ENCODE data around the gene CDK3. TPM values are rescaled to one million over a fixed set of nuclear protein-coding genes. Genes with fewer than 3 reads are reported as not detected.
"Not testable (repeated sequence)": the region's sequence is repeated elsewhere in the genome, so short reads cannot be mapped to it uniquely, and the experiment has no call there.

Gene CDK3
- total and polyA plus RNA-seq, 4 donors, result 3.5 to 24.0 (median 5.5) TPM

GRCh38 chr17:76038050-76038449, 37.4 kb downstream of the CDK3 start:
- no peaks in the 10 kb centered on the region for H3K9me3 ChIP-seq (ENCODE audit: control insufficient read depth, low read length)
- H3K36me3 ChIP-seq (ENCODE audit: control insufficient read depth in 1 of 2, insufficient read depth in 2 of 2, low read length in 1 of 2), result peaks cover 0 to 14% of the 10 kb centered on the region in 2 donors
- intact Hi-C loops (cut with DNase I), result no loop called here
- H3K4me3 ChIP-seq (ENCODE audit: low read length in 2 of 2), result no peak overlapping the region
- no peaks in the 10 kb centered on the region for H3K4me1 ChIP-seq (ENCODE audit: control insufficient read depth in 1 of 2, insufficient read depth in 2 of 2, low read length in 2 of 2)
- no peak overlapping the region for H3K27ac ChIP-seq (ENCODE audit: low read depth in 1 of 2, low read length in 2 of 2)
- DNase-seq (no peak), ATAC-seq (ENCODE audit: low FRiP score) (no peak)
- H3K27me3 ChIP-seq (ENCODE audit: control insufficient read depth in 1 of 2, insufficient read depth in 2 of 2, low read length in 1 of 2), result no peaks in the 10 kb centered on the region
- WGBS, 2 donors, result 69 to 75% methylated on average over 3 of the region's 3 CpGs

- DNase-seq (no peak), ATAC-seq (ENCODE audit: low FRiP score) (no peak)
- H3K27me3 ChIP-seq (ENCODE audit: control insufficient read depth in 1 of 2, insufficient read depth in 2 of 2, low read length in 1 of 2), result no peaks in the 10 kb centered on the region
- H3K4me1 ChIP-seq (ENCODE audit: control insufficient read depth in 1 of 2, insufficient read depth in 2 of 2, low read length in 2 of 2), result no peaks in the 10 kb centered on the region
- H3K9me3 ChIP-seq (ENCODE audit: control insufficient read depth, low read length), result no peaks in the 10 kb centered on the region
- WGBS, 2 donors, result 57 to 59% methylated on average over 6 of the region's 6 CpGs
- H3K27ac ChIP-seq (ENCODE audit: low read depth in 1 of 2, low read length in 2 of 2), result no peak overlapping the region
- no peak overlapping the region for H3K4me3 ChIP-seq (ENCODE audit: low read length in 2 of 2)
- peaks cover 4 to 21% of the 10 kb centered on the region in 2 donors for H3K36me3 ChIP-seq (ENCODE audit: control insufficient read depth in 1 of 2, insufficient read depth in 2 of 2, low read length in 1 of 2)
- intact Hi-C loops (cut with DNase I), result no loop called here
Observed at GRCh38 chr17:76039121-76039520, 38.5 kb downstream of the CDK3 start.

- H3K36me3 ChIP-seq (ENCODE audit: control insufficient read depth in 1 of 2, insufficient read depth in 2 of 2, low read length in 1 of 2), result peaks cover 9 to 24% of the 10 kb centered on the region in 2 donors
- intact Hi-C loops (cut with DNase I), result no loop called here
- no peaks in the 10 kb centered on the region for H3K27me3 ChIP-seq (ENCODE audit: control insufficient read depth in 1 of 2, insufficient read depth in 2 of 2, low read length in 1 of 2)
- DNase-seq (no peak), ATAC-seq (ENCODE audit: low FRiP score) (no peak)
- 72 to 75% methylated on average over 6 of the region's 6 CpGs for WGBS, 2 donors
- H3K4me3 ChIP-seq (ENCODE audit: low read length in 2 of 2), result no peak overlapping the region
- H3K4me1 ChIP-seq (ENCODE audit: control insufficient read depth in 1 of 2, insufficient read depth in 2 of 2, low read length in 2 of 2), result no peaks in the 10 kb centered on the region
- no peaks in the 10 kb centered on the region for H3K9me3 ChIP-seq (ENCODE audit: control insufficient read depth, low read length)
- H3K27ac ChIP-seq (ENCODE audit: low read depth in 1 of 2, low read length in 2 of 2), result no peak overlapping the region
Observed at GRCh38 chr17:76040376-76040775, 39.7 kb downstream of the CDK3 start.

- intact Hi-C loops (cut with DNase I); H3K27ac ChIP-seq (ENCODE audit: low read depth in 1 of 2, low read length in 2 of 2); H3K9me3 ChIP-seq (ENCODE audit: control insufficient read depth, low read length); ATAC-seq (ENCODE audit: low FRiP score); DNase-seq; H3K4me3 ChIP-seq (ENCODE audit: low read length in 2 of 2); H3K27me3 ChIP-seq (ENCODE audit: control insufficient read depth in 1 of 2, insufficient read depth in 2 of 2, low read length in 1 of 2); H3K4me1 ChIP-seq (ENCODE audit: control insufficient read depth in 1 of 2, insufficient read depth in 2 of 2, low read length in 2 of 2): not testable (repeated sequence)
- 95 to 98% methylated on average over 3 of the region's 3 CpGs for WGBS, 2 donors
- peaks cover 10 to 28% of the 10 kb centered on the region in 2 donors for H3K36me3 ChIP-seq (ENCODE audit: control insufficient read depth in 1 of 2, insufficient read depth in 2 of 2, low read length in 1 of 2)
Observed at GRCh38 chr17:76042868-76043267, 42.2 kb downstream of the CDK3 start.

GRCh38 chr17:76044475-76045007, 43.9 kb downstream of the CDK3 start:
- ATAC-seq (ENCODE audit: low FRiP score); H3K27ac ChIP-seq (ENCODE audit: low read depth in 1 of 2, low read length in 2 of 2); DNase-seq; H3K4me1 ChIP-seq (ENCODE audit: control insufficient read depth in 1 of 2, insufficient read depth in 2 of 2, low read length in 2 of 2); intact Hi-C loops (cut with DNase I); H3K27me3 ChIP-seq (ENCODE audit: control insufficient read depth in 1 of 2, insufficient read depth in 2 of 2, low read length in 1 of 2); H3K4me3 ChIP-seq (ENCODE audit: low read length in 2 of 2); H3K9me3 ChIP-seq (ENCODE audit: control insufficient read depth, low read length): not testable (repeated sequence)
- 71% methylated on average over 11 of the region's 11 CpGs for WGBS, 2 donors
- peaks cover 19 to 31% of the 10 kb centered on the region in 2 donors for H3K36me3 ChIP-seq (ENCODE audit: control insufficient read depth in 1 of 2, insufficient read depth in 2 of 2, low read length in 1 of 2)

- DNase-seq, result no peak
- no peak for ATAC-seq (ENCODE audit: low FRiP score)
- H3K36me3 ChIP-seq (ENCODE audit: control insufficient read depth in 1 of 2, insufficient read depth in 2 of 2, low read length in 1 of 2), result peaks cover 24% of the 10 kb centered on the region in 2 donors
- no peaks in the 10 kb centered on the region for H3K9me3 ChIP-seq (ENCODE audit: control insufficient read depth, low read length)
- intact Hi-C loops (cut with DNase I), result no loop called here
- H3K4me1 ChIP-seq (ENCODE audit: control insufficient read depth in 1 of 2, insufficient read depth in 2 of 2, low read length in 2 of 2), result no peaks in the 10 kb centered on the region
- no peak overlapping the region for H3K4me3 ChIP-seq (ENCODE audit: low read length in 2 of 2)
- 80 to 86% methylated on average over 8 of the region's 8 CpGs for WGBS, 2 donors
- no peak overlapping the region for H3K27ac ChIP-seq (ENCODE audit: low read depth in 1 of 2, low read length in 2 of 2)
- H3K27me3 ChIP-seq (ENCODE audit: control insufficient read depth in 1 of 2, insufficient read depth in 2 of 2, low read length in 1 of 2), result no peaks in the 10 kb centered on the region
Observed at GRCh38 chr17:76046064-76046463, 45.4 kb downstream of the CDK3 start.

- Histone ChIP-seq H3K4me1 (ENCODE audit: control insufficient read depth in 1 of 2, insufficient read depth in 2 of 2, low read length in 2 of 2) (no peaks in the 10 kb centered on the region), H3K9me3 (ENCODE audit: control insufficient read depth, low read length) (no peaks in the 10 kb centered on the region), H3K27ac (ENCODE audit: low read depth in 1 of 2, low read length in 2 of 2) (no peak overlapping the region), H3K27me3 (ENCODE audit: control insufficient read depth in 1 of 2, insufficient read depth in 2 of 2, low read length in 1 of 2) (no peaks in the 10 kb centered on the region), H3K4me3 (ENCODE audit: low read length in 2 of 2) (no peak overlapping the region), H3K36me3 (ENCODE audit: control insufficient read depth in 1 of 2, insufficient read depth in 2 of 2, low read length in 1 of 2) (peaks cover 18 to 24% of the 10 kb centered on the region in 2 donors)
- DNase-seq, result peak in 1 of 2 donors; percentile 3
- ATAC-seq (ENCODE audit: low FRiP score), result no peak
- WGBS, 2 donors, result 80 to 83% methylated on average over 9 of the region's 9 CpGs
- intact Hi-C loops (cut with DNase I), result no loop called here
Observed at GRCh38 chr17:76048025-76048605, 47.5 kb downstream of the CDK3 start.

GRCh38 chr17:76048711-76049110, 48.1 kb downstream of the CDK3 start:
- no peak for ATAC-seq (ENCODE audit: low FRiP score)
- no peak for DNase-seq
- WGBS, 2 donors, result 84 to 86% methylated on average over 9 of the region's 9 CpGs
- Histone ChIP-seq H3K4me1 (ENCODE audit: control insufficient read depth in 1 of 2, insufficient read depth in 2 of 2, low read length in 2 of 2) (no peaks in the 10 kb centered on the region), H3K4me3 (ENCODE audit: low read length in 2 of 2) (no peak overlapping the region), H3K27me3 (ENCODE audit: control insufficient read depth in 1 of 2, insufficient read depth in 2 of 2, low read length in 1 of 2) (no peaks in the 10 kb centered on the region), H3K27ac (ENCODE audit: low read depth in 1 of 2, low read length in 2 of 2) (no peak overlapping the region), H3K36me3 (ENCODE audit: control insufficient read depth in 1 of 2, insufficient read depth in 2 of 2, low read length in 1 of 2) (peaks cover 16 to 20% of the 10 kb centered on the region in 2 donors), H3K9me3 (ENCODE audit: control insufficient read depth, low read length) (no peaks in the 10 kb centered on the region)
- intact Hi-C loops (cut with DNase I), result no loop called here

- Histone ChIP-seq H3K27me3 (ENCODE audit: control insufficient read depth in 1 of 2, insufficient read depth in 2 of 2, low read length in 1 of 2) (no peaks in the 10 kb centered on the region), H3K27ac (ENCODE audit: low read depth in 1 of 2, low read length in 2 of 2) (no peak overlapping the region), H3K36me3 (ENCODE audit: control insufficient read depth in 1 of 2, insufficient read depth in 2 of 2, low read length in 1 of 2) (peaks cover 14 to 19% of the 10 kb centered on the region in 2 donors), H3K9me3 (ENCODE audit: control insufficient read depth, low read length) (no peaks in the 10 kb centered on the region), H3K4me1 (ENCODE audit: control insufficient read depth in 1 of 2, insufficient read depth in 2 of 2, low read length in 2 of 2) (no peaks in the 10 kb centered on the region), H3K4me3 (ENCODE audit: low read length in 2 of 2) (no peak overlapping the region)
- DNase-seq, result no peak
- 84 to 88% methylated on average over 3 of the region's 3 CpGs for WGBS, 2 donors
- ATAC-seq (ENCODE audit: low FRiP score), result no peak
- intact Hi-C loops (cut with DNase I), result no loop called here
Observed at GRCh38 chr17:76049239-76049638, 48.6 kb downstream of the CDK3 start.

Data from aorta (tissue), 5 donors.